GM18867 (cell line): ENCODE measurements around the gene ANKRD11.
"Not testable (repeated sequence)": the region's sequence is repeated elsewhere in the genome, so short reads cannot be mapped to it uniquely, and the experiment has no call there.

ENCODE experiments used
- ATAC-seq: cut with Tn5 transposase; IDR thresholded peaks from one replicate; pipeline ENCODE4 v1.9.1; 2021; ENCODE audit warnings: mild to moderate bottlenecking, moderate library complexity; ENCODE audit not compliant: unreplicated experiment

The ANKRD11 gene

DNA sequence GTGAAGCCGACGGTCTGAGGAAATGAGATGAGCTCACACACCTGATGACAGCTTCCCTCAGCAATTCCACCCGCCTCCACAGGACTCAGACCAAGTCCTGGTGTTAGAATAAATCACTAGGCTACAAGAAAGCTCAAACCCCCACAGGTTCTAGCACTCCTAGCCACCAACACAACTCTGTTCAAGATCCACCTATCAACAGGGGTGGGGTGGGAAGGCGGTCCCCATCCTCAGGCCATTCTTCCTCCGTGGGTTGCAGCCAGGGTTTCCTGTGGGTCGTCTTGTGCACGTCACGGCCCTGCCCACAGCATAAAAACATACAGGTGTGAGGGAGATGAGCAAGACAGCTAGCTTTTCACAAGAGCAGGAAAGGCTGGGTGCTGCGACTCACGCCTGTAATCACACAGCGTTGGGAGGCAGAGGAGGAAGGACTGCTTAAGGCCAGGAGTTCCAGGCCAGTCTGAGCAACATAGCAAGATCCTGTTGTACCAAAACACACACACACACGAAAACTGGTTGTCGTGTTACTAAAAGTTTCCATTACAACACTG, 81.1 kb downstream of the ANKRD11 start:
- ATAC-seq: no peak

DNA sequence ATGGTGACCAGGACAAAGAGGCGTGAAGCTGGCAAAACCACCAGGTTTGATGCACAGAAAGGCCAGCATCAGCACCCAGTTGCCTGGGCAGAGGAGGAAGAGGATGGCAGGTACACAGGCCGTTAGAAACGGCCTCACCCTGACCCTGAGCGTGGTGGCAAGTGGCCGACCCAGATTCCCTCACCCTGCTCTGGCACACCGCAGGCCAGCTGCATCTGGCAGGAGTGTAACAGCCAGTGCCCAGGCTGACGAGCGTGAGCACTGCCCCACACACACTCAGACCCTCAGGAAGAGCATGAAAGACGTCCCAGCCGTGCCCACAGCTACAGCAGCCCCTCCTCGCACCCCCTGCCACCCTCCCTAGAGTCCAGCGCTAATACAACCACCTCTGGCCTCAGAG, 82.0 kb downstream of the ANKRD11 start:
- ATAC-seq: no peak

- no peak for ATAC-seq
These were observed 82.4 kb downstream of the ANKRD11 start for GRCh38 chr16:89407925-89408300.

GRCh38 chr16:89407282-89407924, 83.0 kb downstream of the ANKRD11 start:
- no peak for ATAC-seq

GRCh38 chr16:89406277-89406888, 84.0 kb downstream of the ANKRD11 start:
- no peak for ATAC-seq

DNA sequence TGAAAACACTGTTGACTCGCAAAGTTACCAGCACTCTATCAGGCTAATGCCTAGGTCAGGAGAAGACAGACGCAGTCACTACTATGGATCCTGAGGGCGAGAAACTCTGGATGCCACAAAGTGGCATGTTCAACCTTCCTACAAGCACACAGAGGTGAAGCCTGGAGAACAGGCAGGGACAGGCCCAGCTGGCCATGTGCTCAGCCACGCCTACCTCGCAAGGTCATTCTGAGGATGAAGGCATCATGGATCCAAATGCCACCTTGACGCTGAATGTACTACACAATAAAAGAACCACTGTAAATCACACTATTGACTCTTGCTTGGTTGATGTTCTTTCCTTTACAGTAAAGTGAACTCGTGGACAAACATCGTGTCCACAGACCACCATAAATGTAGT, 85.8 kb downstream of the ANKRD11 start:
- no peak for ATAC-seq

GRCh38 chr16:89402962-89403361, 87.4 kb downstream of the ANKRD11 start:
- no peak for ATAC-seq

DNA sequence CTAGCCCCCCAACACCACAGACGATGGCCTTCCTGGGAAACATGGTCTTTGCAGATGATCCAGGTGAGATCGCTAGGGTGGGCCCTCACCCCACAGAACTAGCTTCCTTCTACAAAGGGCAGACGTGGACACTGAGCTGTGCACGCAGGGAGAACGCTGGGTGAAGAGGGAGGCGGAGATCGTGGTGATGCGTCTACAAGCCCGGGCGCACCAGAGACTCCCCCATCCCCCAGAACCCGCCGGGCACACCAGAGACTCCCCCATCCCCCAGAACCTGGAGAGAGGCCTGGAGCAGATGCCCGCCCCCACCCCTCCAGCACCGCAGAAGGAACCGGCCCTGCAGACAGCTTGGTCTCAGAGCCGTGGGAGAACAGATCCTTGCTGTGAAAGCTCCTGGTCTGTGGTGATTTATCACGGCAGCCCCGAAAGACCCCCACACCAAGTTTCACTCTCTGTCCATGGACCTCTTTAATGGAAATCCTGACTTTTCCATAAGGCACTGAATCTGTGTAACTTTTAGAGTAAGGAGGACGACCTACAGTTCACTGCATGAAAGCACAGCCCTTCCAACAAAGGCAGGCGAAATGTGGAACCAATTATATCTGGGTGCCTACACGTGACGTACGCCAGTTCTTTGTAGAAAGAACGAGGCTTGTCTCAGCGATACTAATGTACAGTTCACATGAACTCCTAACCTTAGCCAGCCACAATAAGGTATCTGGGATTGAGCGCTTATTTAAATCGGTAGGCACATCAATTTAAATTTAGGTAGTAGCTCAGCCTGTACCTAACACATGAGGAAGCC, 88.5 kb downstream of the ANKRD11 start:
- ATAC-seq: no peak

GRCh38 chr16:89401205-89401604, 89.2 kb downstream of the ANKRD11 start:
- ATAC-seq: no peak

DNA sequence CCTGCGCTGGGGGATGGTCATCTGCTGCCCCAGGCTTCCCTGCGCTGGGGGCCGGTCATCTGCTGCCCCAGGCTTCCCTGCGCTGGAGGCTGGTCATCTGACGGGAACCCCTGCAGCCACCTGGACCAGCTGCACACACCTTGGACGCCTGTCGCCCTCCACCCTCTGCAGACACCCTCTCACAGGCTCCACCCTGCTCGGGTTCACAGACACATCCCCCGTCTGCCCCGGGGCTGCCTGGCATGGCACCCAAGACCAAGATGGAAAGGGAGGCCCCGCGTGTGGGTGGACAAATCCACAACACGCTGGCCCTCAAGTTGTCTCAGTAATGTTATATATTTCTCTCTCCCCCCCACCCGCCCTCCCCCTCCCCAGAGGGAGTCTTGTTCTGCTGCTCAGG, 89.6 kb downstream of the ANKRD11 start:
- ATAC-seq: no peak

- ATAC-seq: no peak
These were observed 91.4 kb downstream of the ANKRD11 start for GRCh38 chr16:89398924-89399323.

GRCh38 chr16:89397331-89397861, 93.0 kb downstream of the ANKRD11 start:
- ATAC-seq: no peak

DNA sequence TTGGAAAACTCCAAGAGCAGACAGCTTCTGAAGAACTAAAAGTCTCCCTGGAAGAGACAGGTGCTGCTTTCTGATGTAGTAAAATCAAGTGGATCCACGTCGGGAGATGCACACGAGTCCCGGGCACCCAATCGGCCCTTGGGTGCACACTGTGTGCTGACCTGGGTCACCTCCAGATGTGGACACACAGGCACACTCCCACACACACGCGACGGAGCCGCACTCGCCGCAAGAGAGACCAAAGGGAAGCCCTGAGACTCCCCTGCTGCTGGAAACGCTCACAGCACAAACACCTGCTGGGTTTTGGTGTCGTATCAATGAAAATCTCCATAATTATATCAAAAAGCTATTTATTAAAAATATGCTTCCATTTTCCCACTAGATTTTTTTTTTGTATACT, 94.2 kb downstream of the ANKRD11 start:
- ATAC-seq: no peak

GRCh38 chr16:89395150-89396142, 94.9 kb downstream of the ANKRD11 start:
- no peak for ATAC-seq

DNA sequence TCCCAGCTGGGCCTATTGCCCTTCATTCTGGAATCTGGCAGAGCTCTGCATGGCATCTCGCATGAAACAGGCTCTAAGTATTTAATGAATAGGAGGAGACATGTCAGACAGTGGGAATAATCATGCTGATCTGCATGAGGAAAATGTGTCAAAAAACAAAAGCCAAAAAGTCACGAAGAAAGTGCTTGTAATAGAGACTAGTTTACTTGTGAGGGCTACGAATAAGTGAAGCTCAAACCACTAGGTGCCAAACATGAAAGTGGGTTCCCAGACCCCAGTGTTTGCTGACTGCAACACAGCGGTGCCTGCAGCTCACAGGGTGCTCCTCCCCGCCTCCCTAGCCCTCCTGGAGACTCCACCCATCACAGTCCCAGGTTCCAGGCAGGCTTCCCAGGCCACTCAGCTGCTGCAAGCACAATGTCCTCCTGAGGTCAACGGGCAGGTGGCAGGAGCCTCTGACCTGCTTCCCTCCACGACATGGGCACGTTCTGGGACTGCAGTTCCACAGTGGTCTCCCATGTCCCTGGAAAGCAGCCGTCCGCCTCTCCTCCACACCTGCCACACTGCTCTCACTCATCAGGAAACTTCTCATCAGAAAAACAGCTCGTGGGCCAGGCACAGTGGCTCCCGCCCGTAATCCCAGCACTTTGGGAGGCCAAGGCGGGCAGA, 96.5 kb downstream of the ANKRD11 start:
- no peak for ATAC-seq

- no peak for ATAC-seq
These were observed 97.3 kb downstream of the ANKRD11 start for GRCh38 chr16:89392881-89393737.

- ATAC-seq: not testable (repeated sequence)
These were observed 100.2 kb downstream of the ANKRD11 start for GRCh38 chr16:89390224-89390583.

DNA sequence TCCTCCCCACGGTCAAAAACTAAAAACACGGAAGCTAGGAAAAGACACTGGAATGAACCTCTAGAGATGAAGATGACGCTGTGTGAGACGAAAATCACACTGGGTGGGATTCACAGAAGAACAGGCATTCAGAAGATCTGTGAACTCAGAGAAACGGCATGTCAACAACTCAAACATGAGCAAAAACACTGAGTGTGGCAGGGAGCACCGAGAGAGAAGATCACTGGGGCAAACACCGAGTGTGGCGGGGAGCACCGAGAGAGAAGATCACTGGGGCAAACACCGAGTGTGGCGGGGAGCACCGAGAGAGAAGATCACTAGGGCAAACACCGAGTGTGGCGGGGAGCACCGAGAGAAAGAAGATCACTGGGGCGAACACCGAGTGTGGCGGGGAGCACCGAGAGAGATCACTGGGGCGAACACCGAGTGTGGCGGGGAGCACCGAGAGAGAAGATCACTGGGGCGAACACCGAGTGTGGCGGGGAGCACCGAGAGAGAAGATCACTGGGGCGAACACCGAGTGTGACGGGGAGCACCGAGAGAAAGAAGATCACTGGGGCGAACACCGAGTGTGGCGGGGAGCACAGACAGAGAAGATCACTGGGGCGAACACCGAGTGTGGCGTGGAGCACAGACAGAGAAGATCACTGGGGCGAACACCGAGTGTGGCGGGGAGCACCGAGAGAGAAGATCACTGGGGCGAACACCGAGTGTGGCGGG, 100.7 kb downstream of the ANKRD11 start:
- ATAC-seq: not testable (repeated sequence)
